PC-9 (cell line): ENCODE measurements around the gene PITPNM1.

Experiments
- CTCF ChIP-seq: fragments of 200-600 bp; sonication (generic); conservative IDR thresholded peaks from 2 replicates; pipeline ENCODE4 v1.6.1; 2017; ENCODE audit warnings: mixed run types, antibody characterized with exemption, mild to moderate bottlenecking, moderate library complexity
- EZH2 ChIP-seq: fragments of 200-600 bp; sonication (generic); IDR thresholded peaks from 2 replicates; pipeline ENCODE4 v1.8.0; 2017; ENCODE audit warnings: antibody characterized with exemption, low read depth

- TF ChIP-seq CTCF, result no peak
- TF ChIP-seq EZH2, result no peak
Measured at GRCh38 chr11:67482275-67482826, 22.8 kb downstream of the PITPNM1 start.
